ENCODE measurements around the gene AMOTL2.

DNA sequence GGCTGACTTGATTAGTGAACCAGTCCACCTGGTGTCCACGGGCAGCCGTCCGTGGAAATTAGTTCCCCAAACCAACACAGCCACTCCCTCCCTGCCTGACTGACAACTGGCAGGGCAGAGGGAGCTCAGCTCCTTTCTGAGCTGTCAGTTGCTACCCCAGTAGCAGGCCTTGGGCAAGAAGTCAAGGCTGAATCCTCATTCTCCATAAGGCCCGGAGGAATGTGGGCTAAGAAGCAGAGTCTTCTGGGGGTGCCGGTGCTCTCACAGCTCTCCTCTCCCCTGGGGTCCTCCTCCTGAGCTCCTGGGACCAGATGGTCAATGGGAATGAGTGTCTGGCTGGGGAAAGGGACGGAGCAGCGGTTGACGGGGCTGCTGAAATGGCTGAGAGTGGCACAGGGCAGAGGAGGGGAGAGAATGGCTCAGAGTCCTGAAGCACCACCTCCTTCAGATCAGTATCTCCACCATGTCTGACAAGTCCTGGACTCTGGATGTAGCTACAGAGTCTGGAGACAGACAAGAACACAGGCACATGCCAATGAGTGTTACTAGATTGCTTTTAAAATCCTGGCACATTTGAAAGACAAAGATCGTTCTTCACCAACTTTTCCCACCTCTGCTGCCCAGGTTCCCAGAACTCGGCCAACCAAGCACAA, 16.9 kb downstream of the AMOTL2 start:
- TF ChIP-seq, protein P1, sequence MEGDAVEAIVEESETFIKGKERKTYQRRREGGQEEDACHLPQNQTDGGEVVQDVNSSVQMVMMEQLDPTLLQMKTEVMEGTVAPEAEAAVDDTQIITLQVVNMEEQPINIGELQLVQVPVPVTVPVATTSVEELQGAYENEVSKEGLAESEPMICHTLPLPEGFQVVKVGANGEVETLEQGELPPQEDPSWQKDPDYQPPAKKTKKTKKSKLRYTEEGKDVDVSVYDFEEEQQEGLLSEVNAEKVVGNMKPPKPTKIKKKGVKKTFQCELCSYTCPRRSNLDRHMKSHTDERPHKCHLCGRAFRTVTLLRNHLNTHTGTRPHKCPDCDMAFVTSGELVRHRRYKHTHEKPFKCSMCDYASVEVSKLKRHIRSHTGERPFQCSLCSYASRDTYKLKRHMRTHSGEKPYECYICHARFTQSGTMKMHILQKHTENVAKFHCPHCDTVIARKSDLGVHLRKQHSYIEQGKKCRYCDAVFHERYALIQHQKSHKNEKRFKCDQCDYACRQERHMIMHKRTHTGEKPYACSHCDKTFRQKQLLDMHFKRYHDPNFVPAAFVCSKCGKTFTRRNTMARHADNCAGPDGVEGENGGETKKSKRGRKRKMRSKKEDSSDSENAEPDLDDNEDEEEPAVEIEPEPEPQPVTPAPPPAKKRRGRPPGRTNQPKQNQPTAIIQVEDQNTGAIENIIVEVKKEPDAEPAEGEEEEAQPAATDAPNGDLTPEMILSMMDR (IDR thresholded peaks at IDR 0.05; ENCODE audit: insufficient read depth, low read length, poor library complexity, severe bottlenecking), result no peak
- no peak for TF ChIP-seq EZH2phosphoT487 (conservative IDR thresholded peaks at IDR 0.05; ENCODE audit: low read length)

All from SU-DHL-6 (cell line).